SK-N-SH (cell line): ENCODE data around the gene LENG1.
"Not testable (repeated sequence)": the region's sequence is repeated elsewhere in the genome, so short reads cannot be mapped to it uniquely, and the experiment has no call there.

Experiments
- CTCF ChIP-seq: fragments of 200-600 bp; sonication (generic); IDR thresholded peaks from 2 replicates; pipeline ENCODE4 v1.6.1; 2017; ENCODE audit warnings: antibody characterized with exemption, mild to moderate bottlenecking, moderate library complexity
- EP300 ChIP-seq, 2 experiments: IDR thresholded peaks; 2 replicates each; pipeline versions ENCODE4 v1.4.0 to v1.6.1; 2012; ENCODE audit warnings: borderline replicate concordance in 1 of 2, low read depth in 1 of 2, low read length in 1 of 2
- GATA2 ChIP-seq: sonication (generic); formaldehyde crosslinking; IDR thresholded peaks from 2 replicates; pipeline ENCODE4 v1.5.0; 2020; ENCODE audit warnings: mild to moderate bottlenecking, missing genetic modification reagents
- MAX ChIP-seq: IDR thresholded peaks from 2 replicates; pipeline ENCODE4 v1.4.0; 2012; ENCODE audit warnings: low read depth
- MXI1 ChIP-seq: IDR thresholded peaks from 2 replicates; pipeline ENCODE4 v1.6.1; 2012; ENCODE audit warnings: mild to moderate bottlenecking, low read depth, low read length, improper control_type of control experiment
- POLR2AphosphoS5 ChIP-seq: IDR thresholded peaks from 2 replicates; pipeline ENCODE4 v1.6.1; 2012; ENCODE audit warnings: low read depth, low read length
- RAD21 ChIP-seq: IDR thresholded peaks from 2 replicates; pipeline ENCODE4 v1.6.1; 2012; ENCODE audit warnings: mild to moderate bottlenecking, low read length
- SIN3A ChIP-seq: IDR thresholded peaks from 2 replicates; pipeline ENCODE4 v1.6.1; 2012; ENCODE audit warnings: low read depth, mild to moderate bottlenecking, low read length, moderate library complexity, borderline replicate concordance
- SMC3 ChIP-seq: IDR thresholded peaks from 2 replicates; pipeline ENCODE4 v1.6.1; 2012; ENCODE audit warnings: low read depth, low read length, improper control_type of control experiment
- ZBTB33 ChIP-seq: IDR thresholded peaks from 2 replicates; pipeline ENCODE4 v1.4.0; 2012; ENCODE audit warnings: low read depth, borderline replicate concordance

- not testable (repeated sequence) for TF ChIP-seq ZBTB33; EP300 (IDR thresholded peaks at IDR 0.05; ENCODE audit: borderline replicate concordance in 1 of 2, low read depth in 1 of 2, low read length in 1 of 2); CTCF; GATA2; POLR2AphosphoS5; SMC3; MAX; SIN3A; RAD21; MXI1
Observed at GRCh38 chr19:54207193-54207592, 47.7 kb upstream of the LENG1 start.
